ENCODE data around the gene MRPL43. TPM values are rescaled to one million over a fixed set of nuclear protein-coding genes. Genes with fewer than 3 reads are reported as not detected.

Gene MRPL43
- total RNA-seq, 1 experiment from 2014 or later, result 91.3 TPM

GRCh38 chr10:101027106-101027720 lies 39.9 kb upstream of the MRPL43 start (continued):
- TF ChIP-seq ATF6 (CRISPR knock-in tag; IDR thresholded peaks at IDR 0.05), result no peak

- Mint-ChIP-seq H3K36me3 (no peaks in the 10 kb centered on the region), H3K4me3 (no peak overlapping the region), H3K4me1 (peaks cover 16% of the 10 kb centered on the region), H3K27ac (no peak overlapping the region), H3K9me3 (no peaks in the 10 kb centered on the region), H3K27me3 (ENCODE audit: low read depth) (peaks cover 26% of the 10 kb centered on the region)
- ChIA-PET CTCF (interaction anchor here (0.7 to 1.6 kb wide), 3 partner anchors 8 to 27 kb away, joined by 4 read pairs; partner anchors contain the start of genes PDZD7 and SFXN3), POLR2A (no interaction called here)
- DNase-seq (ENCODE audit: low spot score), result no peak
- ATAC-seq, result no peak
- TF ChIP-seq GRHL2 (CRISPR knock-in tag; IDR thresholded peaks at IDR 0.05; ENCODE audit: insufficient replicate concordance, severe bottlenecking) (no peak), ZNF121 (CRISPR knock-in tag; IDR thresholded peaks at IDR 0.05) (0 out of 2 replicates have a peak, but pooled peaks have one; percentile 43)
These were observed 35.8 kb upstream of the MRPL43 start for GRCh38 chr10:101022967-101023705.

GRCh38 chr10:101021692-101022251 lies 34.5 kb upstream of the MRPL43 start:
- Mint-ChIP-seq H3K27me3 (ENCODE audit: low read depth) (peaks cover 40% of the 10 kb centered on the region), H3K36me3 (no peaks in the 10 kb centered on the region), H3K4me3 (no peak overlapping the region), H3K9me3 (no peaks in the 10 kb centered on the region), H3K4me1 (peaks cover 10% of the 10 kb centered on the region), H3K27ac (no peak overlapping the region)
- CTCF ChIA-PET, result interaction anchor here (0.8 to 1.2 kb wide), 2 partner anchors 9 to 19 kb away, joined by 4 to 5 read pairs; partner anchors contain the start of genes PDZD7 and SFXN3
- ATAC-seq, result no peak
- TF ChIP-seq EMX1 (CRISPR knock-in tag; IDR thresholded peaks at IDR 0.05) (no peak), HMGA2 (CRISPR knock-in tag; IDR thresholded peaks at IDR 0.05) (no peak), AR (CRISPR knock-in tag; IDR thresholded peaks at IDR 0.05) (no peak), AFF4 (CRISPR knock-in tag; IDR thresholded peaks at IDR 0.05; ENCODE audit: borderline replicate concordance) (no peak)
- DNase-seq (ENCODE audit: low spot score), result no peak
- POLR2A ChIA-PET, result no interaction called here

GRCh38 chr10:101021239-101021638 lies 33.9 kb upstream of the MRPL43 start:
- ATAC-seq (no peak), DNase-seq (ENCODE audit: low spot score) (no peak)
- Mint-ChIP-seq H3K4me1 (peaks cover 11% of the 10 kb centered on the region), H3K27ac (no peak overlapping the region), H3K36me3 (no peaks in the 10 kb centered on the region), H3K27me3 (ENCODE audit: low read depth) (peaks cover 45% of the 10 kb centered on the region), H3K4me3 (no peak overlapping the region), H3K9me3 (no peaks in the 10 kb centered on the region)
- ChIA-PET POLR2A (interaction anchor here (0.6 kb wide), 1 partner anchor 941 kb away, joined by 5 read pairs; no protein-coding TSS in a partner anchor), CTCF (no interaction called here)
- TF ChIP-seq ETV6 (CRISPR knock-in tag; IDR thresholded peaks at IDR 0.05) (no peak), ZNF425 (CRISPR knock-in tag; conservative IDR thresholded peaks at IDR 0.05) (no peak), ZNF317 (CRISPR knock-in tag; IDR thresholded peaks at IDR 0.05; ENCODE audit: borderline replicate concordance, low read depth) (no peak), E2F5 (CRISPR knock-in tag; IDR thresholded peaks at IDR 0.05) (no peak), JAZF1 (CRISPR knock-in tag; IDR thresholded peaks at IDR 0.05) (no peak)
